NB4 (cell line): ENCODE data around the gene DCP1B.

Experiments
- CTCF ChIP-seq: IDR thresholded peaks from one replicate; pipeline ENCODE4 v1.5.1; 2012; ENCODE audit warnings: low read depth, low read length
- POLR2A ChIP-seq: IDR thresholded peaks from 2 replicates; pipeline ENCODE4 v1.6.1; 2011; ENCODE audit warnings: mild to moderate bottlenecking; ENCODE audit not compliant: insufficient read length; ENCODE audit errors: extremely low read depth

- no peak for TF ChIP-seq CTCF
- no peak for TF ChIP-seq POLR2A
These were observed 71.9 kb downstream of the DCP1B start for GRCh38 chr12:1932264-1932777.
